Nephron (organoid): ENCODE data around the gene ARMC2.

Source experiments
- H3K27ac Mint-ChIP-seq, 3 experiments: 2 replicates each; pipeline ENCODE4 v1.8.0; 2020; ENCODE audit warnings: mixed read lengths in 3 of 3, mild to moderate bottlenecking in 2 of 3, moderate library complexity in 1 of 3
- H3K27me3 Mint-ChIP-seq: 2 replicates; pipeline ENCODE4 v1.8.0; 2021; ENCODE audit warnings: low read depth, mild to moderate bottlenecking, moderate library complexity, mixed read lengths
- H3K36me3 Mint-ChIP-seq: 2 replicates; pipeline ENCODE4 v1.8.0; 2020; ENCODE audit warnings: low read depth, mixed read lengths
- H3K4me1 Mint-ChIP-seq: 2 replicates; pipeline ENCODE4 v1.8.0; 2020; ENCODE audit warnings: mixed read lengths
- H3K4me3 Mint-ChIP-seq, 3 experiments: 2 replicates each; pipeline ENCODE4 v1.8.0; 2020; ENCODE audit warnings: mild to moderate bottlenecking in 3 of 3, mixed read lengths in 3 of 3, moderate library complexity in 2 of 3
- H3K9me3 Mint-ChIP-seq: 2 replicates; pipeline ENCODE4 v1.8.0; 2020; ENCODE audit warnings: mixed read lengths
- CTCF ChIP-seq, 3 experiments: fragments of 200-600 bp; sonication (generic); IDR thresholded peaks; one replicate each; pipeline ENCODE4 v1.5.0; 2021; ENCODE audit warnings: antibody characterized with exemption in 3 of 3; ENCODE audit not compliant: unreplicated experiment in 3 of 3

Gene ARMC2

GRCh38 chr6:108801366-108801765 lies 46.9 kb upstream of the ARMC2 start:
- Mint-ChIP-seq H3K4me1 (peaks cover 54% of the 10 kb centered on the region), H3K27me3 (peaks cover 6% of the 10 kb centered on the region), H3K36me3 (no peaks in the 10 kb centered on the region), H3K4me3 (no peak overlapping the region), H3K9me3 (no peaks in the 10 kb centered on the region), H3K27ac (no peak overlapping the region)
- TF ChIP-seq CTCF (IDR thresholded peaks at IDR 0.05; ENCODE audit: unreplicated experiment in 3 of 3) = no peak

- Mint-ChIP-seq H3K27me3 (no peaks in the 10 kb centered on the region), H3K27ac (no peak overlapping the region), H3K36me3 (no peaks in the 10 kb centered on the region), H3K4me3 (no peak overlapping the region), H3K9me3 (no peaks in the 10 kb centered on the region), H3K4me1 (peaks cover 49% of the 10 kb centered on the region)
- TF ChIP-seq CTCF (IDR thresholded peaks at IDR 0.05; ENCODE audit: unreplicated experiment in 3 of 3) = no peak
These were observed 44.2 kb upstream of the ARMC2 start for GRCh38 chr6:108803982-108804490.

- Mint-ChIP-seq H3K27ac (no peak overlapping the region), H3K4me1 (peaks cover 50% of the 10 kb centered on the region), H3K27me3 (no peaks in the 10 kb centered on the region), H3K9me3 (no peaks in the 10 kb centered on the region), H3K4me3 (no peak overlapping the region), H3K36me3 (no peaks in the 10 kb centered on the region)
- no peak for TF ChIP-seq CTCF (IDR thresholded peaks at IDR 0.05; ENCODE audit: unreplicated experiment in 3 of 3)
These were observed 43.3 kb upstream of the ARMC2 start for GRCh38 chr6:108804956-108805355.

GRCh38 chr6:108805611-108806167 lies 42.5 kb upstream of the ARMC2 start:
- Mint-ChIP-seq H3K4me1 (peaks cover 43% of the 10 kb centered on the region), H3K9me3 (no peaks in the 10 kb centered on the region), H3K4me3 (no peak overlapping the region), H3K27ac (peak overlapping the region; percentile 23 to 41 (median 33)), H3K36me3 (no peaks in the 10 kb centered on the region), H3K27me3 (no peaks in the 10 kb centered on the region)
- TF ChIP-seq CTCF (IDR thresholded peaks at IDR 0.05; ENCODE audit: unreplicated experiment in 3 of 3) = no peak

- peaks cover 41% of the 10 kb centered on the region for H3K4me1 Mint-ChIP-seq
- TF ChIP-seq CTCF (IDR thresholded peaks at IDR 0.05; ENCODE audit: unreplicated experiment in 3 of 3) = no peak
- no peak overlapping the region for H3K4me3 Mint-ChIP-seq
- H3K27ac Mint-ChIP-seq = peak overlapping the region; percentile 23 to 41 (median 33)
- no peaks in the 10 kb centered on the region for H3K27me3 Mint-ChIP-seq
- no peaks in the 10 kb centered on the region for H3K36me3 Mint-ChIP-seq
- H3K9me3 Mint-ChIP-seq = no peaks in the 10 kb centered on the region
These were observed 42.1 kb upstream of the ARMC2 start for GRCh38 chr6:108806171-108806570.

GRCh38 chr6:108806665-108807064 lies 41.6 kb upstream of the ARMC2 start:
- no peaks in the 10 kb centered on the region for H3K9me3 Mint-ChIP-seq
- H3K27me3 Mint-ChIP-seq = no peaks in the 10 kb centered on the region
- peak overlapping the region in 1 of 3 experiments; percentile 33 for H3K27ac Mint-ChIP-seq
- TF ChIP-seq CTCF (IDR thresholded peaks at IDR 0.05; ENCODE audit: unreplicated experiment in 3 of 3) = no peak
- H3K36me3 Mint-ChIP-seq = no peaks in the 10 kb centered on the region
- no peak overlapping the region for H3K4me3 Mint-ChIP-seq
- H3K4me1 Mint-ChIP-seq = peaks cover 39% of the 10 kb centered on the region
